Endothelial cell of umbilical vein (primary cell): Measurements from ENCODE around the gene PCLO. TPM values are rescaled to one million over a fixed set of nuclear protein-coding genes. Genes with fewer than 3 reads are reported as not detected.

Source experiments
- BruUV-seq: library from RNA; stranded (reverse); fragments of 400-500 nt; replicated peaks from 2 replicates; lab custom pipeline; 2021; lab: Mats Ljungman, UMichigan
- CTCF ChIA-PET: fragments of 300-600, 350-600 bp; sonication (Branson Sonifier 250); formaldehyde crosslinking; loops from one replicate; lab custom pipeline; 2021; ENCODE audit warnings: antibody characterized with exemption, inconsistent platforms; lab: Charles Lee
- POLR2A ChIA-PET: fragments of 300-600, 350-600 bp; sonication (Branson Sonifier 250); formaldehyde crosslinking; loops from one replicate; lab custom pipeline; 2021; ENCODE audit warnings: antibody characterized with exemption, inconsistent platforms; lab: Charles Lee
- DNase-seq: peaks from one replicate; pipeline ENCODE4 v3.0.0-alpha.2; 2011; ENCODE audit warnings: low read depth, low spot score
- FAIRE-seq: peaks from 2 replicates; lab custom pipeline; 2011; peaks lifted over from hg19 to GRCh38; lab: Jason Lieb, UNC
- H2AFZ ChIP-seq: 2 replicates; pipeline ENCODE4 v1.6.0; 2012; ENCODE audit warnings: low read depth, low read length, control low read depth, inconsistent platforms
- H3K27ac ChIP-seq: 2 replicates; pipeline ENCODE4 v1.5.1; 2011; ENCODE audit warnings: low read depth, mild to moderate bottlenecking, control low read depth, low read length, moderate library complexity; ENCODE audit not compliant: insufficient read depth
- H3K27me3 ChIP-seq, 2 experiments: 2 replicates each; pipeline versions ENCODE4 v1.6.0 to v1.6.1; 2011; ENCODE audit warnings: low read length in 2 of 2, mixed read lengths in 1 of 2; ENCODE audit not compliant: control insufficient read depth in 2 of 2, insufficient read depth in 2 of 2
- H3K36me3 ChIP-seq, 2 experiments: 2 replicates in 1 of 2; 3 replicates in 1 of 2; pipeline ENCODE4 v1.5.1; 2011; ENCODE audit warnings: low read length in 2 of 2, mild to moderate bottlenecking in 1 of 2, moderate library complexity in 1 of 2; ENCODE audit not compliant: control insufficient read depth in 2 of 2, insufficient read depth in 2 of 2; ENCODE audit errors: extremely low read depth in 1 of 2
- H3K4me1 ChIP-seq: 3 replicates; pipeline ENCODE4 v1.5.1; 2011; ENCODE audit warnings: mild to moderate bottlenecking, low read length; ENCODE audit not compliant: control insufficient read depth, insufficient read depth; ENCODE audit errors: extremely low read depth
- H3K4me2 ChIP-seq: 2 replicates; pipeline ENCODE4 v1.6.1; 2011; ENCODE audit warnings: low read length, control low read depth, mixed read lengths; ENCODE audit not compliant: insufficient read depth
- H3K4me3 ChIP-seq, 3 experiments: fragments of 200-600 bp in 1 of 3; sonication (generic), shearing (Covaris generic) in 1 of 3; replicated peaks in 1 of 3; 2 replicates each; pipeline ENCODE4 v1.5.1; 2011 to 2016; ENCODE audit warnings: control low read depth in 3 of 3, low read length in 3 of 3, mild to moderate bottlenecking in 2 of 3, inconsistent platforms in 1 of 3, low read depth in 1 of 3, moderate library complexity in 1 of 3; ENCODE audit not compliant: insufficient read depth in 1 of 3
- H3K79me2 ChIP-seq: 2 replicates; pipeline ENCODE4 v1.6.0; 2012; ENCODE audit warnings: low read length, inconsistent platforms; ENCODE audit not compliant: control insufficient read depth, insufficient read depth
- H3K9ac ChIP-seq: replicated peaks from 2 replicates; pipeline ENCODE3; 2011; ENCODE audit warnings: low read length, control low read depth; ENCODE audit not compliant: insufficient read depth; ENCODE audit errors: extremely low read depth
- H3K9me1 ChIP-seq: replicated peaks from 3 replicates; pipeline ENCODE4 v1.6.0; 2011; ENCODE audit warnings: mild to moderate bottlenecking, low read length; ENCODE audit not compliant: control insufficient read depth, insufficient read depth; ENCODE audit errors: extremely low read depth
- H3K9me3 ChIP-seq: replicated peaks from 2 replicates; pipeline ENCODE4 v1.5.1; 2012; ENCODE audit warnings: low read length, inconsistent platforms; ENCODE audit not compliant: control insufficient read depth, insufficient read depth
- H4K20me1 ChIP-seq: replicated peaks from 2 replicates; pipeline ENCODE3; 2011; ENCODE audit warnings: mild to moderate bottlenecking, low read length; ENCODE audit not compliant: control insufficient read depth, insufficient read depth; ENCODE audit errors: extremely low read depth
- CTCF ChIP-seq, 2 donors: IDR thresholded peaks; 1 replicate in 1 of 2; 2 replicates in 1 of 2; pipeline ENCODE4 v1.5.1; 2011; ENCODE audit warnings: low read length in 2 of 2, mild to moderate bottlenecking in 2 of 2, moderate library complexity in 2 of 2, control low read depth in 1 of 2, inconsistent platforms in 1 of 2, low read depth in 1 of 2; ENCODE audit not compliant: insufficient read depth in 1 of 2; ENCODE audit errors: extremely low read depth in 1 of 2
- EZH2 ChIP-seq: IDR thresholded peaks from 2 replicates; pipeline ENCODE4 v1.6.1; 2012; ENCODE audit warnings: borderline replicate concordance, low read depth, mild to moderate bottlenecking, moderate library complexity, low read length, inconsistent platforms; ENCODE audit not compliant: severe bottlenecking
- FOS ChIP-seq: IDR thresholded peaks from 2 replicates; pipeline ENCODE4 v1.6.1; 2011; ENCODE audit warnings: mild to moderate bottlenecking, low read length, moderate library complexity, borderline replicate concordance; ENCODE audit not compliant: insufficient read depth
- GATA2 ChIP-seq: IDR thresholded peaks from 2 replicates; pipeline ENCODE4 v1.7.0; 2011; ENCODE audit warnings: low read depth, mild to moderate bottlenecking, moderate library complexity, mixed read lengths, low read length; ENCODE audit not compliant: insufficient read length, insufficient read depth
- JUN ChIP-seq: IDR thresholded peaks from 2 replicates; pipeline ENCODE4 v1.6.1; 2011; ENCODE audit warnings: borderline replicate concordance, low read depth; ENCODE audit not compliant: insufficient read length, insufficient read depth
- MAX ChIP-seq: IDR thresholded peaks from 2 replicates; pipeline ENCODE4 v1.6.1; 2011; ENCODE audit not compliant: insufficient read depth, insufficient read length
- MYC ChIP-seq: IDR thresholded peaks from one replicate; pipeline ENCODE4 v1.6.1; 2011; ENCODE audit warnings: mild to moderate bottlenecking, low read depth, low read length
- POLR2A ChIP-seq: IDR thresholded peaks from 2 replicates; pipeline ENCODE4 v1.6.1; 2012; ENCODE audit warnings: low read depth, mild to moderate bottlenecking, control low read depth, low read length
- POLR2AphosphoS5 ChIP-seq: IDR thresholded peaks from 2 replicates; pipeline ENCODE4 v1.6.1; 2012; ENCODE audit warnings: low read depth, mild to moderate bottlenecking, control low read depth, low read length, moderate library complexity; ENCODE audit not compliant: insufficient read depth
- dilution Hi-C: fragments of 300-500 bp; cut with MboI; formaldehyde crosslinking; loops from one replicate; pipeline ENCODE4 v1.15.0; 2019; ENCODE audit warnings: low sequenced_read_pairs; ENCODE audit not compliant: extremely low pct_ligation_motif_present
- intact Hi-C: fragments of 100-400 bp; cut with micrococcal nuclease; formaldehyde crosslinking; loops from one replicate; pipeline ENCODE4 v1.10.0; 2022
- polyA plus RNA-seq, 4 experiments: library from polyadenylated mRNA; depleted of rRNA in 3 of 4; stranded (reverse) in 3 of 4; unstranded in 1 of 4; fragments of >200 nt; gene quantifications; 2 replicates each; pipeline versions ENCODE4 v1.2.1 to v1.2.3, GENCODE V29; 2011 to 2012; ENCODE audit warnings: missing spikeins in 1 of 4
- total RNA-seq: library from RNA; stranded (reverse); gene quantifications from 2 replicates; pipeline ENCODE4 v1.2.3, GENCODE V29; 2021

PCLO gene
- total and polyA plus RNA-seq, 2 donors (not counting 3 experiments of a cell fraction or from before 2014, with no cell fraction given) = 0.04 to 0.75 TPM

DNA sequence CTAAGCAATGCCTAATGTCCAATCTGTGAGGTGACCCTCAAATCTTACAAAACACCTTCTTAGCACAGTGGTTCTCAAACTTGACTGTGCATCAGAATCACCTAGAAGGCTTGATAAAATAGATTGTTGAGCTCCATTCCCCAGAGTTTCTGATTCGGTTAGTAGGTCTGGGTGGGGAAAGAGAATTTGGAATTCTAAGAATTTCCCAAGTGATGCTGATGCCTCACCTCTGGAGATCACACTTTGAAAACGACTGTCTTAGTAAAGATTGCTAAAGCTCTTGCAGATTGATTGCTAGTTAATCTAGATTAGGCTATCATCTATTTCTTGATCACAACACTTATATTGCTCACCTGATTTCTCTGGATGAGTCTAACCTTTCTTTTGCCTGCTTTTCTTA, 126.6 kb downstream of the PCLO start:
- no peak overlapping the region for H3K4me3 ChIP-seq
- ChIA-PET POLR2A (no interaction called here), CTCF (no interaction called here)
- H2AFZ ChIP-seq = no peak overlapping the region
- intact Hi-C loops = no loop called here
- no TSS peak for BruUV-seq
- FAIRE-seq (no peak), DNase-seq (no peak)
- no peaks in the 10 kb centered on the region for H3K4me1 ChIP-seq
- H3K27me3 ChIP-seq = peaks cover 0 to 2% of the 10 kb centered on the region in 2 experiments
- no peak overlapping the region for H3K4me2 ChIP-seq
- no peaks in the 10 kb centered on the region for H3K9me1 ChIP-seq
- no peak overlapping the region for H3K27ac ChIP-seq
- dilution Hi-C loops = no loop called here
- no peaks in the 10 kb centered on the region for H4K20me1 ChIP-seq
- no peak overlapping the region for H3K9ac ChIP-seq
- H3K79me2 ChIP-seq = no peaks in the 10 kb centered on the region
- H3K36me3 ChIP-seq = no peaks in the 10 kb centered on the region
- TF ChIP-seq POLR2AphosphoS5 (no peak), MYC (no peak), CTCF (IDR thresholded peaks at IDR 0.05; ENCODE audit: extremely low read depth in 1 of 2, insufficient read depth in 1 of 2, low read depth in 1 of 2, low read length in 2 of 2) (no peak), EZH2 (no peak), JUN (no peak), POLR2A (no peak), MAX (no peak), GATA2 (no peak), FOS (no peak)
- no peaks in the 10 kb centered on the region for H3K9me3 ChIP-seq
